GM10266 (cell line): Measurements from ENCODE around the gene CD1C.
"Not testable (repeated sequence)": the region's sequence is repeated elsewhere in the genome, so short reads cannot be mapped to it uniquely, and the experiment has no call there.

Source experiments
- DNase-seq: peaks from one replicate; pipeline ENCODE4 v3.0.0; 2012; ENCODE audit errors: extremely low spot score
- TF ChIP-seq, protein P1 (sequence below): IDR thresholded peaks from 2 replicates; pipeline ENCODE4 v1.5.1; 2012; ENCODE audit warnings: mild to moderate bottlenecking, low read depth; ENCODE audit not compliant: control insufficient read depth, insufficient read depth; ENCODE audit errors: missing control alignments

CD1C gene

GRCh38 chr1:158289811-158290210 lies at the start of gene CD1C:
TSS of gene CD1C (plus strand) at chr1:158289923. CDS start at chr1:158290065, 142 bp downstream.
- DNase-seq: no peak
- TF ChIP-seq, protein P1, sequence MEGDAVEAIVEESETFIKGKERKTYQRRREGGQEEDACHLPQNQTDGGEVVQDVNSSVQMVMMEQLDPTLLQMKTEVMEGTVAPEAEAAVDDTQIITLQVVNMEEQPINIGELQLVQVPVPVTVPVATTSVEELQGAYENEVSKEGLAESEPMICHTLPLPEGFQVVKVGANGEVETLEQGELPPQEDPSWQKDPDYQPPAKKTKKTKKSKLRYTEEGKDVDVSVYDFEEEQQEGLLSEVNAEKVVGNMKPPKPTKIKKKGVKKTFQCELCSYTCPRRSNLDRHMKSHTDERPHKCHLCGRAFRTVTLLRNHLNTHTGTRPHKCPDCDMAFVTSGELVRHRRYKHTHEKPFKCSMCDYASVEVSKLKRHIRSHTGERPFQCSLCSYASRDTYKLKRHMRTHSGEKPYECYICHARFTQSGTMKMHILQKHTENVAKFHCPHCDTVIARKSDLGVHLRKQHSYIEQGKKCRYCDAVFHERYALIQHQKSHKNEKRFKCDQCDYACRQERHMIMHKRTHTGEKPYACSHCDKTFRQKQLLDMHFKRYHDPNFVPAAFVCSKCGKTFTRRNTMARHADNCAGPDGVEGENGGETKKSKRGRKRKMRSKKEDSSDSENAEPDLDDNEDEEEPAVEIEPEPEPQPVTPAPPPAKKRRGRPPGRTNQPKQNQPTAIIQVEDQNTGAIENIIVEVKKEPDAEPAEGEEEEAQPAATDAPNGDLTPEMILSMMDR: no peak

- DNase-seq: no peak
- TF ChIP-seq, protein P1: peak; percentile 21
These were observed 43.1 kb upstream of the CD1C start for GRCh38 chr1:158246650-158247049.

GRCh38 chr1:158248118-158248517 lies 41.6 kb upstream of the CD1C start:
- TF ChIP-seq, protein P1: no peak
- peak; percentile 17 for DNase-seq

DNA sequence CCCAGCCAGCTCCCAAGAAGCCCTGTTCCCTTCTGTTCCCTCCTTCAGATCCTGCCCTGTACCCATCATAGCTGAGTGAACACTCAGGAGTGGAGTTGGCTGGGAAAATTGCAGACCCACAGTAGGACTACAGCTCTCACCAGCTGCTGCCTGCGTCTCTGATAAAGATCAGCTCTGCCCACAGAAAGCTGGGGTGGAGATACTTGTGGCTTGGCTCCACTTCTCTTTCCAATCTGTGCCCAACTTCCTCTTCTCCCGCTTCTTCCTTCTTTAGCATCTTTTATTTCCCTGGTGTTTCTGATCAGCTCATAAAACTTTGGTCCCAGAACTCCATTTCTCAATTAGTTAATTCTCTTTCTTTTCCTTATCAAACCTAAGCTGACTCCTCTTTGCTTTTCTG lies 41.0 kb upstream of the CD1C start:
- TF ChIP-seq, protein P1: no peak
- no peak for DNase-seq

GRCh38 chr1:158249646-158250045 lies 40.1 kb upstream of the CD1C start:
- DNase-seq: no peak
- TF ChIP-seq, protein P1: no peak

- TF ChIP-seq, protein P1: no peak
- no peak for DNase-seq
These were observed 38.6 kb upstream of the CD1C start for GRCh38 chr1:158251163-158251562.

DNA sequence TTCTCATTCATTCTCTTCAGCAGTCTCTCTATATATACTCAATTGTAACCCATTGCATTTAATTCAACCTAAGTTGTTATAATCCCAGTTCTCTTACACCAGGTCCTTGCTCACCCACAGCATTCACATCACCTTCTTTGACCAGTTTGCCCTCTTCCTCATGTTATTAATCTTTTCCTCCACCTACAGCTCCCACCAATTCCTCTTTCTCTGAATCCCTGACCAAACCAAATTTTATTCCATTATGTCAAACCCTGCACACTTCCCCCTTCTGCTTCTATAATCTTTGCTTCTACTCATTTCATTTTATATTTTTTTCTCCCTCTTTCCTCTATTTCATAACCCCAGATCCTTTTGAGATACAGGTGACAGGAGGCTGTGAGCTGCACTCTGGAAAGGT lies 34.1 kb upstream of the CD1C start:
- TF ChIP-seq, protein P1: no peak
- DNase-seq: no peak

DNA sequence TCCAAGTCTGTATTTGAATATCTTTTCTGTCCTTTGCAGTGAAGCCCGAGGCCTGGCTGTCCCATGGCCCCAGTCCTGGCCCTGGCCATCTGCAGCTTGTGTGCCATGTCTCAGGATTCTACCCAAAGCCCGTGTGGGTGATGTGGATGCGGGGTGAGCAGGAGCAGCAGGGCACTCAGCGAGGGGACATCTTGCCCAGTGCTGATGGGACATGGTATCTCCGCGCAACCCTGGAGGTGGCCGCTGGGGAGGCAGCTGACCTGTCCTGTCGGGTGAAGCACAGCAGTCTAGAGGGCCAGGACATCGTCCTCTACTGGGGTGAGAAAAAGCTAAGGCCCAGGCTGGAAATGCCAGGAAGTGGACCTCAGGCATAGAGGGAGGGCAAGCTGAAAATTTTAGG lies 33.0 kb upstream of the CD1C start:
- DNase-seq: not testable (repeated sequence)
